Stimulated activated CD4-positive, alpha-beta T cell treated with anti-CD3 and anti-CD28 coated beads, Interleukin-12 subunit alpha, Interleukin-12 subunit beta, amount 100 ng/mL, for 48 hours (primary cell): ENCODE data around the gene ZNF789.

ENCODE experiments used
- DNase-seq, 3 donors: peaks; one replicate each; pipeline ENCODE4 v3.0.0-alpha.2; 2020; ENCODE audit warnings: low read depth in 2 of 3, low spot score in 1 of 3

The ZNF789 gene

DNA sequence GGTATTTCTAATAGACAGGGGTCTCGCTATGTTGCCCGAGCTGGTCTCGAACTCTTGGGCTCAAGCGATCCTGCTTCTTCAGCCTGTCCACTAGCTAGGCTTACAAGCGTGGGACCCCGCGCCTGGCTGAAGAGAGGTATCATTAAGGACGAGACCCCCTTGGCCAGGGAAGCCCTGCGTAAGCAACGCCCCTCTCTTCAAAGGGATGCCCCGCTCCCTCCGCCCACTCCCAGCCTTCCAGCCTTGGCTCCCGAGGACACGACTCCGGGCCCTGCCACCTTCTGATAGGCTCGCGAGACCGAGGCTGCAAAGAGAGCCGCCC, 31.6 kb downstream of the ZNF789 start:
- DNase-seq, result no peak

DNA sequence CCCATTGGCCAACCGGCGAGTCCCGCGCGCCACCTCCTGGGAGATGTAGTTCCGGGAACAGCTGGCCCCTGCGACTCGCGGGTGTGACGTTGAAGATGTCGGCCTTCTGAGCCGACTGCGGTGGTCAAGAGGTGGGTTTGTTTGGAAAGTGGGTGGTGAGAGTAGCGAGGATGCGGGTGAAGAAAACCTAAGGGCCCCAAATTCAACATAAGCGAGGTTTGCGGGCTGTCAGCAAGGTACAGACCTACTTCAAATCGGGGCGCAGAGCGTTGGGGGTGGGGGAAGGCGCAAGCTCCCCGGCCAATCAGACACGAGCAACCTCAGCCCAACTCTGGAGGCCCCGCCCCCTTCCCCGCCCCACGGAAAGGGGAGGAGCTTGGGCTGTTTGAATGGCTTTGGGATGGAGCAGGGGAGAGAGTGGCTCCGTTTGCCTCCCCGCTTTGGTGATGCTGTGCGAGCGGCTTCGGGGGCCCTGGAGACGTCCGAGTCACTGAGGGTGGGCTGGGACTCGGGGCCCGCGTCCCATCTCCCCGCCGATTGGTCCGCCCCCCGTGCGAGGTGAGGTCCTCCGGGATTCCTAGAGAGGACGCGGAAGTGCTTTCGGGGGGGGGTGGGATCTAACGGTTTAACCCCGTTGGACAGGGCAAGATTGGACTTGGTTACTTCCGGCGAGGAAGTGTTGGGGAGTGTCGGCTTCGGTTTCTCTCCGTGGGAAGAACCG, 32.1 kb downstream of the ZNF789 start, which contains the start of gene ZKSCAN5:
Gene ZKSCAN5 (plus strand): TSS at position 60 of the 721 bp plus-strand sequence. CDS start 1,383 bp downstream, outside the sequence.
- DNase-seq, result peak; percentile 97 to 98 (median 97)

DNA sequence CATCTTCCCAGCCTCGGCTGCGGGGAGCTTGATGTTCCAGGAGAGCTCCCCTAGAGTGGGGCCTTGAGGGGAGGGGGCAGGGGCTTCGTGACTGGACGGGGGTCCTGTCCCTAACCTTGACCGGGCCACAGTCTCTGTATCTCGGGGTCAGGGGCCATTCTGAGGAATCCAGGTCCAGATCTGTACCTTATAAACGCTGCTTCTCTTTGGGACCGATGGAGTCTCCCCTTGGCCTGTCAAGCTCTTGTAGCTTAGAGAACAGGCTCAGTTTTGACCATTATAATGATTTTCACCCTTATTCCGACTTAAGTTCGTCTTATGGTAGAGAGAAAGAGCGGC, 32.6 kb downstream of the ZNF789 start:
- DNase-seq, result no peak

DNA sequence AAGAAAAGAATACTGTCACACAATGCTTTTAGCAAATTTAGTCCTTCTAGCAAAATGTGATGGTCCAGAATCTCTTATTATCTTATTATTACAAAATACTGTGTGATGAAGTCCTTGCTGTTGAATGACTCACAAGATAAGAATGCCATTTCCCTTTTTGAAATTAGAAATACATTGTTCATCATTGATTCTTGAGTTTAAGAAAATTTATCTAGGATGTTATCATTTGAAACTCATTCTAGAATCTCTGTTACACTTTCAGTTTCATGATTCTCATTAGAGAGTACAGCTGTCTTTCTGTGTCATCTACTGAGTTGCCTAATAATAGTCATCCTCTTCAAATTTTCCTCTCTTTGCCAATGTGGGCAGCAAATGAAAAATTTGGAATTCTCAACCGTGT, 41.4 kb downstream of the ZNF789 start:
- DNase-seq, result no peak

DNA sequence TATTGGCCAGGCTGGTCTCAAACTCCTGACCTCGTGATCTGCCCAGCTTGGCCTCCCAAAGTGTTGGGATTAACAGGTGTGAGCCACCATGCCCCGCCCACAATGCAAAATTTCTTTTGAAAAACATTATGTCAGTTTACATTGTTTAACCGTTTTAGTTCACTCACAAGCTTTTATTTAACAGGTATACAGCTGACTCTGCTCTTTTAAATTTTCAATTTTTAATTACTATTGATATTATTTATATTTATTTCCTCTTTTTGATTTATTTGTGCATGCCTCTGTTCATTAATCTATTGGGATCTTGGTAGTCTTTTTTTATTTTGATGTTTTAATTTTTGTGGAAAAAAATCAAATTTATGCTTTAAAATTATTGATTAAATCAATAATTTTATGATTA, 48.7 kb downstream of the ZNF789 start:
- DNase-seq, result no peak

DNA sequence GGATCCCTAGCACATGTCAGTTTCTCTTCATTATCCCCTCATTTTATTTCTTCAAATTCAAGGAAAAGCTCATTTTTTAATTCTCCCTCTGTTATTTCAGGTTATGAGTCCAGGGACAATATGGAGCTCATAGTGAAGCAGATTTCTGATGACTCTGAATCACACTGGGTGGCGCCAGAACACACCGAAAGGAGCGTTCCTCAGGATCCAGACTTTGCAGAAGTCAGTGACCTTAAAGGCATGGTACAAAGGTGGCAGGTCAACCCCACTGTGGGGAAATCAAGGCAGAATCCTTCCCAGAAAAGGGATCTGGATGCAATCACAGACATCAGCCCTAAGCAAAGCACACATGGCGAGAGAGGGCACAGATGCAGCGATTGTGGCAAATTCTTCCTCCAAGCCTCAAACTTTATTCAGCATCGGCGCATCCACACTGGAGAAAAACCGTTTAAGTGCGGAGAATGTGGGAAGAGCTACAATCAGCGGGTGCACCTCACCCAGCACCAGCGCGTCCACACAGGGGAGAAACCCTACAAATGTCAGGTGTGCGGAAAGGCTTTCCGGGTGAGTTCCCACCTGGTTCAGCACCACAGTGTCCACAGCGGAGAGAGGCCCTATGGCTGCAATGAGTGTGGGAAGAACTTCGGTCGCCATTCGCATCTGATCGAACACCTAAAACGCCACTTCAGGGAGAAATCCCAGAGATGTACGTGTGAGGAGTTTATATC, 53.2 kb downstream of the ZNF789 start:
- peak in 1 of 3 donors; percentile 5 for DNase-seq

DNA sequence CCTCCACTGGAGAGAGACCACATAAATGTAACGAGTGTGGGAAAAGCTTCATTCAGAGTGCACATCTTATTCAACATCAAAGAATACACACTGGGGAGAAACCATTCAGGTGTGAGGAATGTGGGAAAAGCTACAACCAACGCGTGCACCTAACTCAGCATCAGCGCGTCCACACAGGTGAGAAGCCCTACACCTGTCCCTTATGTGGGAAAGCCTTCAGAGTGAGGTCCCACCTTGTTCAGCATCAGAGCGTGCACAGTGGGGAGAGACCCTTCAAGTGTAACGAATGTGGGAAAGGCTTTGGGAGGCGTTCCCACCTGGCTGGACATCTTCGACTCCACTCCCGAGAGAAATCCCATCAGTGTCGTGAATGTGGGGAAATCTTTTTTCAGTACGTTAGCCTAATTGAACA, 58.7 kb downstream of the ZNF789 start:
- no peak for DNase-seq

DNA sequence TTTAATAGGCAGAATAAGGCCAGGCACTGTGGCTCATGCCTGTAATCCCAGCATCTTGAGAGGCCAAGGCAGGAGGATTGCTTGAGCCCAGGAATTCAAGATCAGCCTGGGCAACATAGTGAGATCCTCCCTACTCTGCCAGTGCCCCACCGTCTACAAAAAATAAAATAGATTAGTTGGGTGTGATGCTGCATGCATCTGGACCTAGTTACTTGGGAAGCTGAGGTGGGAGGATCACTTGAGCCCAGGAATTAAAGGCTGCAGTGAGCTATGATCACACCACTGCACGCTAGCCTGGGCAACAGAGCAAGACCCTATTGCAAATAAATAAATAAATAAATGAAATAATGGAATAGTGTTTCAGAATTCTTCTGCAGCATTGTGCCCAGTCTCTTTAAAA, 63.0 kb downstream of the ZNF789 start:
- DNase-seq, result no peak
